Measurements from ENCODE around the gene RASGRF1.

DNA sequence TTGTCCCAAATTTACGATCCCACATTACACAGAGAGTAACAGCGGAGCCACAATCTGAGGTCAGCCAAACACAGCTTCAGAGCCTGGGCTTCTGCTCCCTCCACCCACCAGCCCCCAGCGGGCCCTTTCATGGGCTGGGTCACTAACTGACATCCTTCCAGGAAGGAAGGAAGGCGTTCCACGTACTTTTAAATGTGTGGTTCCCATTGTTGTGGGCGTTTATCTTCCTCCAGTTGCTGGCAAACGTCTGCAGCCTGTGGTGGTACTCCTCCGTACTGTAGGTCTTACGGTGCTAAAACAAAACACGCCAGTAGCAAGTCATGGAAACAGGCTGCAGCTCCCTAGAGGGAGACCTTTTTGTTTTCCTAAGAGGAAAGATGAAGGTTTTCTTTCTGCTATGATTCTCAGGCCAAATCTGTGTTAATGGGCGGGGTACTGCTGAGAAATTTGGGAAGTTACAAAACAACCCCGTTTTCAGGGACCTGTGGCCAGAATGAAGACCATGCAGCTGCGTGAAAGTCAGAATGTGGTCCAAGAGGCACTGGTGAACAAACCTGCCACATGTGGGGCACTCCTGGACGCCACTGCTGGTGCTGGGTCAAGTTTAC lies 153.3 kb downstream of the RASGRF1 start:
- TF ChIP-seq, protein P1, sequence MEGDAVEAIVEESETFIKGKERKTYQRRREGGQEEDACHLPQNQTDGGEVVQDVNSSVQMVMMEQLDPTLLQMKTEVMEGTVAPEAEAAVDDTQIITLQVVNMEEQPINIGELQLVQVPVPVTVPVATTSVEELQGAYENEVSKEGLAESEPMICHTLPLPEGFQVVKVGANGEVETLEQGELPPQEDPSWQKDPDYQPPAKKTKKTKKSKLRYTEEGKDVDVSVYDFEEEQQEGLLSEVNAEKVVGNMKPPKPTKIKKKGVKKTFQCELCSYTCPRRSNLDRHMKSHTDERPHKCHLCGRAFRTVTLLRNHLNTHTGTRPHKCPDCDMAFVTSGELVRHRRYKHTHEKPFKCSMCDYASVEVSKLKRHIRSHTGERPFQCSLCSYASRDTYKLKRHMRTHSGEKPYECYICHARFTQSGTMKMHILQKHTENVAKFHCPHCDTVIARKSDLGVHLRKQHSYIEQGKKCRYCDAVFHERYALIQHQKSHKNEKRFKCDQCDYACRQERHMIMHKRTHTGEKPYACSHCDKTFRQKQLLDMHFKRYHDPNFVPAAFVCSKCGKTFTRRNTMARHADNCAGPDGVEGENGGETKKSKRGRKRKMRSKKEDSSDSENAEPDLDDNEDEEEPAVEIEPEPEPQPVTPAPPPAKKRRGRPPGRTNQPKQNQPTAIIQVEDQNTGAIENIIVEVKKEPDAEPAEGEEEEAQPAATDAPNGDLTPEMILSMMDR (conservative IDR thresholded peaks at IDR 0.05; ENCODE audit: low read length), result no peak
- TF ChIP-seq EZH2phosphoT487 (IDR thresholded peaks at IDR 0.05; ENCODE audit: borderline replicate concordance, low read depth, low read length), result no peak

Measured in OCI-LY7 (cell line).